ENCODE data around the gene TFF1.

GRCh38 chr21:42370894-42371654 lies 4.7 kb upstream of the TFF1 start:
- TF ChIP-seq, protein P1, sequence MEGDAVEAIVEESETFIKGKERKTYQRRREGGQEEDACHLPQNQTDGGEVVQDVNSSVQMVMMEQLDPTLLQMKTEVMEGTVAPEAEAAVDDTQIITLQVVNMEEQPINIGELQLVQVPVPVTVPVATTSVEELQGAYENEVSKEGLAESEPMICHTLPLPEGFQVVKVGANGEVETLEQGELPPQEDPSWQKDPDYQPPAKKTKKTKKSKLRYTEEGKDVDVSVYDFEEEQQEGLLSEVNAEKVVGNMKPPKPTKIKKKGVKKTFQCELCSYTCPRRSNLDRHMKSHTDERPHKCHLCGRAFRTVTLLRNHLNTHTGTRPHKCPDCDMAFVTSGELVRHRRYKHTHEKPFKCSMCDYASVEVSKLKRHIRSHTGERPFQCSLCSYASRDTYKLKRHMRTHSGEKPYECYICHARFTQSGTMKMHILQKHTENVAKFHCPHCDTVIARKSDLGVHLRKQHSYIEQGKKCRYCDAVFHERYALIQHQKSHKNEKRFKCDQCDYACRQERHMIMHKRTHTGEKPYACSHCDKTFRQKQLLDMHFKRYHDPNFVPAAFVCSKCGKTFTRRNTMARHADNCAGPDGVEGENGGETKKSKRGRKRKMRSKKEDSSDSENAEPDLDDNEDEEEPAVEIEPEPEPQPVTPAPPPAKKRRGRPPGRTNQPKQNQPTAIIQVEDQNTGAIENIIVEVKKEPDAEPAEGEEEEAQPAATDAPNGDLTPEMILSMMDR (conservative IDR thresholded peaks at IDR 0.05; ENCODE audit: low read depth, low read length), result no peak
- TF ChIP-seq EZH2 (IDR thresholded peaks at IDR 0.05; ENCODE audit: low read length, unreplicated experiment), result no peak

All from PC-3 (cell line).